ENCODE data around the gene MKRN3. TPM values are rescaled to one million over a fixed set of nuclear protein-coding genes. Genes with fewer than 3 reads are reported as not detected.

The MKRN3 gene
- total and polyA plus RNA-seq, 2 of the 8 experiments (the other 6 are each of a cell fraction or from before 2014, with no cell fraction given): not detected

DNA sequence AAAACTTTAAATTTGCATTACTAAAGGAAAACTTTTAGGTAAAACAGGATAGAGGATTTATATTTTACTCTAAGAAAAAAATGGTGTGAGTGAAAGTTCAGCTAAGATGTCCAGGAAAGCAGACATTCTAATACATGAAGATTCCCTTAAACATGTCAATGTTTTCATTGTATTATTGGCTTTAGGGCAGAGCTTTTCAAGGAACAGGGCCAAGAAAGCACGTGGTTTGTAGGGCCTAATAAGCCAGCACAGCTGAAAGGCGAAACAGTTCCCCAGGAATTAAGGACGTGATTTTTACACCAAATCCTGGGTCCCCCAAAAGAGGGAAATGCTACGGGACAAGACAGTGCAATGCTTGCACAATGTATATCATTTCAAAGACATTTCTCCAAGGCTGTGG, 48.6 kb upstream of the MKRN3 start (continued):
- TF ChIP-seq, protein P1, sequence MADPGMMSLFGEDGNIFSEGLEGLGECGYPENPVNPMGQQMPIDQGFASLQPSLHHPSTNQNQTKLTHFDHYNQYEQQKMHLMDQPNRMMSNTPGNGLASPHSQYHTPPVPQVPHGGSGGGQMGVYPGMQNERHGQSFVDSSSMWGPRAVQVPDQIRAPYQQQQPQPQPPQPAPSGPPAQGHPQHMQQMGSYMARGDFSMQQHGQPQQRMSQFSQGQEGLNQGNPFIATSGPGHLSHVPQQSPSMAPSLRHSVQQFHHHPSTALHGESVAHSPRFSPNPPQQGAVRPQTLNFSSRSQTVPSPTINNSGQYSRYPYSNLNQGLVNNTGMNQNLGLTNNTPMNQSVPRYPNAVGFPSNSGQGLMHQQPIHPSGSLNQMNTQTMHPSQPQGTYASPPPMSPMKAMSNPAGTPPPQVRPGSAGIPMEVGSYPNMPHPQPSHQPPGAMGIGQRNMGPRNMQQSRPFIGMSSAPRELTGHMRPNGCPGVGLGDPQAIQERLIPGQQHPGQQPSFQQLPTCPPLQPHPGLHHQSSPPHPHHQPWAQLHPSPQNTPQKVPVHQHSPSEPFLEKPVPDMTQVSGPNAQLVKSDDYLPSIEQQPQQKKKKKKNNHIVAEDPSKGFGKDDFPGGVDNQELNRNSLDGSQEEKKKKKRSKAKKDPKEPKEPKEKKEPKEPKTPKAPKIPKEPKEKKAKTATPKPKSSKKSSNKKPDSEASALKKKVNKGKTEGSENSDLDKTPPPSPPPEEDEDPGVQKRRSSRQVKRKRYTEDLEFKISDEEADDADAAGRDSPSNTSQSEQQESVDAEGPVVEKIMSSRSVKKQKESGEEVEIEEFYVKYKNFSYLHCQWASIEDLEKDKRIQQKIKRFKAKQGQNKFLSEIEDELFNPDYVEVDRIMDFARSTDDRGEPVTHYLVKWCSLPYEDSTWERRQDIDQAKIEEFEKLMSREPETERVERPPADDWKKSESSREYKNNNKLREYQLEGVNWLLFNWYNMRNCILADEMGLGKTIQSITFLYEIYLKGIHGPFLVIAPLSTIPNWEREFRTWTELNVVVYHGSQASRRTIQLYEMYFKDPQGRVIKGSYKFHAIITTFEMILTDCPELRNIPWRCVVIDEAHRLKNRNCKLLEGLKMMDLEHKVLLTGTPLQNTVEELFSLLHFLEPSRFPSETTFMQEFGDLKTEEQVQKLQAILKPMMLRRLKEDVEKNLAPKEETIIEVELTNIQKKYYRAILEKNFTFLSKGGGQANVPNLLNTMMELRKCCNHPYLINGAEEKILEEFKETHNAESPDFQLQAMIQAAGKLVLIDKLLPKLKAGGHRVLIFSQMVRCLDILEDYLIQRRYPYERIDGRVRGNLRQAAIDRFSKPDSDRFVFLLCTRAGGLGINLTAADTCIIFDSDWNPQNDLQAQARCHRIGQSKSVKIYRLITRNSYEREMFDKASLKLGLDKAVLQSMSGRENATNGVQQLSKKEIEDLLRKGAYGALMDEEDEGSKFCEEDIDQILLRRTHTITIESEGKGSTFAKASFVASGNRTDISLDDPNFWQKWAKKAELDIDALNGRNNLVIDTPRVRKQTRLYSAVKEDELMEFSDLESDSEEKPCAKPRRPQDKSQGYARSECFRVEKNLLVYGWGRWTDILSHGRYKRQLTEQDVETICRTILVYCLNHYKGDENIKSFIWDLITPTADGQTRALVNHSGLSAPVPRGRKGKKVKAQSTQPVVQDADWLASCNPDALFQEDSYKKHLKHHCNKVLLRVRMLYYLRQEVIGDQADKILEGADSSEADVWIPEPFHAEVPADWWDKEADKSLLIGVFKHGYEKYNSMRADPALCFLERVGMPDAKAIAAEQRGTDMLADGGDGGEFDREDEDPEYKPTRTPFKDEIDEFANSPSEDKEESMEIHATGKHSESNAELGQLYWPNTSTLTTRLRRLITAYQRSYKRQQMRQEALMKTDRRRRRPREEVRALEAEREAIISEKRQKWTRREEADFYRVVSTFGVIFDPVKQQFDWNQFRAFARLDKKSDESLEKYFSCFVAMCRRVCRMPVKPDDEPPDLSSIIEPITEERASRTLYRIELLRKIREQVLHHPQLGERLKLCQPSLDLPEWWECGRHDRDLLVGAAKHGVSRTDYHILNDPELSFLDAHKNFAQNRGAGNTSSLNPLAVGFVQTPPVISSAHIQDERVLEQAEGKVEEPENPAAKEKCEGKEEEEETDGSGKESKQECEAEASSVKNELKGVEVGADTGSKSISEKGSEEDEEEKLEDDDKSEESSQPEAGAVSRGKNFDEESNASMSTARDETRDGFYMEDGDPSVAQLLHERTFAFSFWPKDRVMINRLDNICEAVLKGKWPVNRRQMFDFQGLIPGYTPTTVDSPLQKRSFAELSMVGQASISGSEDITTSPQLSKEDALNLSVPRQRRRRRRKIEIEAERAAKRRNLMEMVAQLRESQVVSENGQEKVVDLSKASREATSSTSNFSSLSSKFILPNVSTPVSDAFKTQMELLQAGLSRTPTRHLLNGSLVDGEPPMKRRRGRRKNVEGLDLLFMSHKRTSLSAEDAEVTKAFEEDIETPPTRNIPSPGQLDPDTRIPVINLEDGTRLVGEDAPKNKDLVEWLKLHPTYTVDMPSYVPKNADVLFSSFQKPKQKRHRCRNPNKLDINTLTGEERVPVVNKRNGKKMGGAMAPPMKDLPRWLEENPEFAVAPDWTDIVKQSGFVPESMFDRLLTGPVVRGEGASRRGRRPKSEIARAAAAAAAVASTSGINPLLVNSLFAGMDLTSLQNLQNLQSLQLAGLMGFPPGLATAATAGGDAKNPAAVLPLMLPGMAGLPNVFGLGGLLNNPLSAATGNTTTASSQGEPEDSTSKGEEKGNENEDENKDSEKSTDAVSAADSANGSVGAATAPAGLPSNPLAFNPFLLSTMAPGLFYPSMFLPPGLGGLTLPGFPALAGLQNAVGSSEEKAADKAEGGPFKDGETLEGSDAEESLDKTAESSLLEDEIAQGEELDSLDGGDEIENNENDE (IDR thresholded peaks at IDR 0.05; ENCODE audit: insufficient replicate concordance, low read length): no peak
- TF ChIP-seq SRF (IDR thresholded peaks at IDR 0.05; ENCODE audit: low read depth, low read length) (no peak), RBBP5 (IDR thresholded peaks at IDR 0.05; ENCODE audit: borderline replicate concordance, low read depth, low read length) (no peak), SP1 (IDR thresholded peaks at IDR 0.05; ENCODE audit: low read depth, low read length) (no peak), RAD21 (IDR thresholded peaks at IDR 0.05 in 1 of 2, conservative IDR thresholded peaks at IDR 0.05 in 1 of 2; ENCODE audit: low read depth in 2 of 2, low read length in 2 of 2) (no peak), CHD1 (IDR thresholded peaks at IDR 0.05; ENCODE audit: low read depth, low read length) (no peak), RXRA (IDR thresholded peaks at IDR 0.05; ENCODE audit: insufficient read depth, low read depth, low read length) (no peak)

All from H1 (cell line).